GM12875 (cell line): ENCODE measurements around the gene GPR150.

Experiments
- H3K4me3 ChIP-seq: one replicate; pipeline ENCODE4 v1.5.1; 2011; ENCODE audit warnings: low read depth, low read length, control low read depth
- TF ChIP-seq, protein P1 (sequence below): IDR thresholded peaks from 2 replicates; pipeline ENCODE4 v1.5.1; 2011; ENCODE audit warnings: low read depth, mild to moderate bottlenecking, control low read depth, inconsistent platforms, low read length, moderate library complexity, borderline replicate concordance; ENCODE audit not compliant: insufficient read depth

GPR150 gene

DNA sequence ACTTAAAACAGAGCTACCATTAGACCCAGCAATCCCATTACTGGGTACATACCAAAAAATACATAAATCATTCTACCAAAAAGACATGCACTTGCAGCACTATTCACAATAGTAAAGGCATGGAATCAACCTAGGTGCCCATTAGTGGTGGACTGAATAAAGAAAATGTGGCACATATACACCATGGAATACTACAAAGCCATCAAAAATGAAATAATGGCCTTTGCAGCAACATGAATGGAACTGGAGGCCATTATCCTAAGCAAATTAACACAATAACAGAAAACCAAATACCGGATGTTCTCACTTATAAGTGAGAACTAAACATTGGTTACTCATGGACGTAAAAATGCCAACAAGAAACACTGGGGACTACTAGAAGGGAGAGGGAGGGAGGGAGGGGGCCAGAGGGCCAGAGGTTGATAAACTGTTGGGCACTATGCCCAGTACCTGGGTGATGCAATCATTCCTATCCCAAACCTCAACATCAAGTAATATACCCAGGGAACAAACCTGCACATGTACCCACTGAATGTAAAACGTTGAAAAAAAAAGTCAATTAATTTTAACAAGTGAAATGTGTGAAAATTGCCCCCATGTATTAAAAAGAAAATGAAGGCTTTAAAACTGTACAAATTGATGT is 24.5 kb upstream of the GPR150 start:
- TF ChIP-seq, protein P1, sequence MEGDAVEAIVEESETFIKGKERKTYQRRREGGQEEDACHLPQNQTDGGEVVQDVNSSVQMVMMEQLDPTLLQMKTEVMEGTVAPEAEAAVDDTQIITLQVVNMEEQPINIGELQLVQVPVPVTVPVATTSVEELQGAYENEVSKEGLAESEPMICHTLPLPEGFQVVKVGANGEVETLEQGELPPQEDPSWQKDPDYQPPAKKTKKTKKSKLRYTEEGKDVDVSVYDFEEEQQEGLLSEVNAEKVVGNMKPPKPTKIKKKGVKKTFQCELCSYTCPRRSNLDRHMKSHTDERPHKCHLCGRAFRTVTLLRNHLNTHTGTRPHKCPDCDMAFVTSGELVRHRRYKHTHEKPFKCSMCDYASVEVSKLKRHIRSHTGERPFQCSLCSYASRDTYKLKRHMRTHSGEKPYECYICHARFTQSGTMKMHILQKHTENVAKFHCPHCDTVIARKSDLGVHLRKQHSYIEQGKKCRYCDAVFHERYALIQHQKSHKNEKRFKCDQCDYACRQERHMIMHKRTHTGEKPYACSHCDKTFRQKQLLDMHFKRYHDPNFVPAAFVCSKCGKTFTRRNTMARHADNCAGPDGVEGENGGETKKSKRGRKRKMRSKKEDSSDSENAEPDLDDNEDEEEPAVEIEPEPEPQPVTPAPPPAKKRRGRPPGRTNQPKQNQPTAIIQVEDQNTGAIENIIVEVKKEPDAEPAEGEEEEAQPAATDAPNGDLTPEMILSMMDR: no peak
- H3K4me3 ChIP-seq: no peak overlapping the region

DNA sequence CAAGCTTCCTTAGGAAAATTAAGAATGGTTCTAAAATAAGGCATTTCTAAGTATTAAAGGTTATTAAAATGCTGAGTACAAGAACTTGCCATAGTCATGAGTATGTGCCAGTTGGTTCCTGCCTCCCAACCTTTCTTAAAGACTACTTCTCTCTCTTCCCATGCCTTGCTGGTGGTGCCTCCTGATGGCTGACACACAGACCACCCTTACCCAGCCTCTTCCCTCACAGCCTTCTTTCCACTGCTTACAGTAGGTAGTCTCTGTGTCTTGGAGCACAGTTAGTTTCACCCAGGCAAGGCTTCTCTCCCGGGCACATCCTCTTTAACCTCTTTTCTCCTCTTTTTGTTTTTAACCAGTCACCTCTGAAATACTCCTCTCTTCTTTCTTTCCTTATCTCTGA is 20.6 kb upstream of the GPR150 start:
- TF ChIP-seq, protein P1: no peak
- H3K4me3 ChIP-seq: no peak overlapping the region

DNA sequence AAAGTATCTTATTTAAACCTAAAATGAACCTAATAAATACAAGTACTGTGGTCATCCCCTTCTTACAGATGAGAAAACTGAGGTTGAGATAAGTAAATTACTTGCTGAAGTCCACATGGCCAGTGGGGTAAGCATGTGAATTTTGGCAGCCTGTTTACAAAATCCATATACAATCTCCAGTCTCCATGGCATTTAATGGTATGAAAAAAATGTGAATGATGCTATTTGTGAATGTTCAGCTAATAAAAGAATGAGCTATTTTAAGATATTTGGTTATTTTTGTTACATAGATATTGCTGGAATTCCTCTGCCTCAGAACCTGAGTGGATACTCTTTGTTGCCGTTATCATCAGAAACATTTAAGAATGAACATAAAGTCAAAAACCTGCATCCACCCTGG is 19.3 kb upstream of the GPR150 start:
- TF ChIP-seq, protein P1: no peak
- no peak overlapping the region for H3K4me3 ChIP-seq

DNA sequence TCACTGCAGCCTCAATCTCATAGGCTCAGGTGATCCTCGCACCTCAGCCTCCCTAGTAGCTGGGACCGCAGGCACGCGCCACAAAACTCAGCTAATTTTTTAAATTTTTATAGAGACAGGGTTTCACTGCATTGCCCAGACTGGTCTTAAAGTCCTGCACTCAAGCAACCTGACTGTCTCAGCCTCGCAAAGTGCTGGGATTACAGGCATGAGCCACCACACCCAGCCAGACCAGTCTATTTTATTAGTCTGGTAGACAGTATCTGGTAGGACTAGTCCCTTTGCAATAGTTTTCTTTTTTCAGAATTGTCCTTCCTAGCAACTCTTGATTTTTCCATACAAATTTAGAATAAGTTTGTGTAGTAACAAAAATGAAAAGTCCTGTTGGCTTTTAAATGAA is 14.1 kb upstream of the GPR150 start:
- no peak overlapping the region for H3K4me3 ChIP-seq
- TF ChIP-seq, protein P1: no peak

DNA sequence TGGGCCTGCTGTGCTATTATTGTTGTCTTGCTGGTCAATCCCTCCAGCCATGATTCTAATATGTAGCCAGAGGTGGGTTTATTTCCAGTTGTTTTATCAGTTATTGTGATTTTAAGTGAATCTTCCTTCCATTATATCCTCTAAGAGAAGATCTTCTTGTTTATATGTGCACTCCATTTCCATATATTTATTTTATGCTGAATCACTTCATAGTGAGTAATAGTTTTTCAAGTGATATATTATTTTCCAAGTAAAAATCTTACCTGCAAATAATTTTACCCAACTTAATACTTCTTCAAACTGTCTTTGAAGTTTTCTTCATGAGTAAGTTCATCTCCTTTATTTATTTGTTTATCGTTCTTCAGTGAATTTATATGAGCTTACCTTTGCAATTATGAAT is 13.5 kb upstream of the GPR150 start:
- TF ChIP-seq, protein P1: no peak
- H3K4me3 ChIP-seq: no peak overlapping the region

DNA sequence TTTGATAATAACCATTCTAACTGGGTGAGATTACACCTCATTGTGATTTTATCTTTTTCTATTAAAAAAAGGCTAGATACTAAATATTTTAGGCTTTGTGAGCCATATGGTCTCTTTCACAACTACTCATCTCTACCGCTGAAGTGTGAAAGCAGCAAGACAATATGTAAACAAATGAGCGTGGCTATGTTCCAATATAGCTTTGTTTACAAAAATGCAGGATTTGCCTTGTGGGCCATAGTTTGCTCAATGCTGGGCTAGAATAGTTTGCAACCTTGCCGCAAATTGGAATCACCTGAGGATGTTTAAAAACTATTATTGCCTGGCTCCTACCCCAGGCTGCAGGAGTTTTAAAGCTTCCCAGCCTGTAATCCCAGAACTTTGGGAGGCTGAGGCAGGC is 10.2 kb upstream of the GPR150 start:
- TF ChIP-seq, protein P1: no peak
- H3K4me3 ChIP-seq: no peak overlapping the region

DNA sequence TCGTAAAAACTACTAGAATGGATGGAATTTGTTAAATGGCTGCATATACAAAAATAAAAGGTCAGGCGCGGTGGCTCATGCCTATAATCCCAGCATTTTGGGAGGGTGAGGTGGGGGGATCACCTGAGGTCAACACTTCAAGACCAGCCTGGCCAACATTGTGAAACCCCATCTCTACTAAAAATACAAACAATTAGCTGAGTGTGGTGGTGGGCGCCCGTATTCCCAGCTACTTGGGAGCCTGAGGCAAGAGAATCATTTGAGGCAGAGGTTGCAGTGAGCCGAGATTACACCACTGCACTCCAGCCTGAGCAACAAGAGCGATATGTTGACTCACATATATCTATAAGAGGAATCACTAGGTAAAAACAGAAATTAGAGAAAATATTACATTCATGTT is 9.3 kb upstream of the GPR150 start:
- TF ChIP-seq, protein P1: no peak
- no peak overlapping the region for H3K4me3 ChIP-seq
